RPMI8226 (cell line): Measurements from ENCODE around the gene CEP85.
A peak's percentile ranks its signal among the peaks of the same experiment; 100 is the strongest.
"Not testable (repeated sequence)": the region's sequence is repeated elsewhere in the genome, so short reads cannot be mapped to it uniquely, and the experiment has no call there.

ENCODE experiments used
- DNase-seq: peaks from one replicate; pipeline ENCODE4 v3.0.0-alpha.2; 2015

Gene CEP85

GRCh38 chr1:26224606-26225005, 9.4 kb upstream of the CEP85 start:
- DNase-seq, result no peak

DNA sequence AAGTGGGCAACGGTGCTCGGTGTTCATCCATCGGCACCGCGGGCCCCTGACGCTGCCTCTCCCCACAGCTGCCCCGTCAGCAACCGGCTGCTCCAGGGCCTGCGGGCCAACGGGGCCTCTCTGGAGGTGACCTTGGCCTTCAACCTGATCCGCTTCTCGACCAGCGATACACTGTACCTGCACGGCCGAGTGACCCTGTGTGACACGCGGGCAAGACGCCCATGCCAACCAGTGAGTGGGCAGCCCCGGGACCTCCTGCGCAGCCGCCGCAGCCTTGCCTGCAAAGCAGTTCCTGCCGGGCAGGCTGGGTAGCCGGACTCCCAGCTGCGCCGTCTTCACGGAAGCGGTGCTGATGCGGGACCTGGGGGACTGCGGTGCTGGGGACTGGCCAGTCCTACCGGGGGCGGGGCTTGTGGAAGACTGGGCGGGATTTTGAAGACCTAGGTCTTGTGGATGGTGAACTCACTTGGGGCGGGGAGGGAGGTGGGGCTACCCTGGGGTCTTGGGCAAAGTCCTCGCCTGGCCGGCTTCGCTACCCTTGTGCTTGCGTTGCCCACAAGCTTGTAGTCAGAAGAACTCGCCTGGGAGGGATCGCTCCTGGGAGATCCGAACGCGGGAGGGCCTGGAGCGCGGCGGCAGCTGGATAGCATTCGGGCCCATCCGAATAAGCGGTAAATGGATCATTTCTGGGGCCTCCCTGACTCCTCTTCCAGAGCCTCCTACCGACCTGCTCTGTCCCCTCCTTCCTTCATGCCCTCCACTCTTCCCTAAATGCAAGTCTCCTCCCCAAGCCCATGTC, 8.8 kb upstream of the CEP85 start:
- DNase-seq, result no peak

GRCh38 chr1:26230682-26231081, 3.3 kb upstream of the CEP85 start:
- not testable (repeated sequence) for DNase-seq

DNA sequence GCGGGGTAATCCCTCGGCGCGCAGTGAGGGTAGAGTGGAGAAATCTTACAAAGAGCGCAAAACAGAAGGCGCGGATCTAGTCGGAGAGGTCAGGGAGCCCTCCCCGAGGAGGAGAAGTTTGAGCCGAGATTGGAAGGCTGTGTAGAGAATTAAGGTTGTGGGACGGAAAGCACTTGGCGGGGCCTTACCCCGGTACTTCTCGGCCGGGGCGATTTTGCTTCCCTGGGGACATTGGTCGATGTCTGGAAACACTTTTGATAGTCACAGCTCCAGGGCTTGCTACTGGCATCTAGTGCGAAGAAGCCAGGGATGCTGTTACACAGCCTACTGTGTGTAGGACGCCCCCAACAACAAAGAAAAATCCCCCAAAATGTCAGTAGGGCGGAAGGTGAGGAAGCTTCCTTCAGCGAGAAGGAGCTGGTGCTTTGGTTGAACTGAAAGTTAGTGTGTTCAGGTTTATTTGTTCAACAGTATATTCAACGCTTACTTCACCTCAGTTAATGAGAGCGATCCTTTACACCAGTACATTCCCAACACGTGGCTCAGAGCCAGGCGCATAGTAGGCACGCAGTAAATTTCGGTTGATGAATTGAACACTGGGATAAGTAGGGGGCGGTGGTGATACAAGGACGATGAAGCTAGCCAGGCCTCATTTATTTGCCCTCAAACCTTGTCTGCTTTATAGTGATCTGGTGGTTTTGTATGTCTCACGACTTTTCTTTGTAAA, 807 bp downstream of the CEP85 start:
- DNase-seq, result peak; percentile 44

- peak; percentile 61 for DNase-seq
These were observed 3.4 kb downstream of the CEP85 start for GRCh38 chr1:26237230-26237966.

GRCh38 chr1:26239936-26240335, 5.9 kb downstream of the CEP85 start:
- no peak for DNase-seq

- no peak for DNase-seq
These were observed 18.7 kb downstream of the CEP85 start for GRCh38 chr1:26252718-26253117.

- no peak for DNase-seq
These were observed 20.4 kb downstream of the CEP85 start for GRCh38 chr1:26254404-26254803.

GRCh38 chr1:26257222-26257621, 23.2 kb downstream of the CEP85 start:
- DNase-seq, result no peak

DNA sequence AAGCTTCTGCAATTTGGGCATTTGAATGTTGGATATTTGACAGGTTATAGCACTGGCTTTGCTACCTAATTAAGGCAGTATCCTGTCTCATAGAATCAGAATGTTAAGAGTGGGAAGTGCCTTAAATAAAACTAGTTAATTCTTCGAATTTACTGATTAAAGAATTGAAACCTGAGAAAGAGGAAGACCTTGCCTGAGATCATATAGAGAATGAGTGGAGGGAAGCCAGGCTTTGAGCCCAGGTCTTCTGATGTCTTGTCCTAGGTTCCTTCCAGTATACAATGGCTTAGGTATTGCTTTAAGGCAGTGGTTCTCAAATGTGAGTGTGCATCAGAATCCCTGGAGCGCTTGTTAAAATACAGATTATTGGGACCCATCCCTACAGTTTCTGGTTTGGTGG, 25.0 kb downstream of the CEP85 start:
- DNase-seq, result no peak

GRCh38 chr1:26259578-26259977, 25.6 kb downstream of the CEP85 start:
- no peak for DNase-seq

- DNase-seq, result no peak
These were observed 29.2 kb downstream of the CEP85 start for GRCh38 chr1:26263212-26263611.

- no peak for DNase-seq
These were observed 31.4 kb downstream of the CEP85 start for GRCh38 chr1:26265405-26265804.

DNA sequence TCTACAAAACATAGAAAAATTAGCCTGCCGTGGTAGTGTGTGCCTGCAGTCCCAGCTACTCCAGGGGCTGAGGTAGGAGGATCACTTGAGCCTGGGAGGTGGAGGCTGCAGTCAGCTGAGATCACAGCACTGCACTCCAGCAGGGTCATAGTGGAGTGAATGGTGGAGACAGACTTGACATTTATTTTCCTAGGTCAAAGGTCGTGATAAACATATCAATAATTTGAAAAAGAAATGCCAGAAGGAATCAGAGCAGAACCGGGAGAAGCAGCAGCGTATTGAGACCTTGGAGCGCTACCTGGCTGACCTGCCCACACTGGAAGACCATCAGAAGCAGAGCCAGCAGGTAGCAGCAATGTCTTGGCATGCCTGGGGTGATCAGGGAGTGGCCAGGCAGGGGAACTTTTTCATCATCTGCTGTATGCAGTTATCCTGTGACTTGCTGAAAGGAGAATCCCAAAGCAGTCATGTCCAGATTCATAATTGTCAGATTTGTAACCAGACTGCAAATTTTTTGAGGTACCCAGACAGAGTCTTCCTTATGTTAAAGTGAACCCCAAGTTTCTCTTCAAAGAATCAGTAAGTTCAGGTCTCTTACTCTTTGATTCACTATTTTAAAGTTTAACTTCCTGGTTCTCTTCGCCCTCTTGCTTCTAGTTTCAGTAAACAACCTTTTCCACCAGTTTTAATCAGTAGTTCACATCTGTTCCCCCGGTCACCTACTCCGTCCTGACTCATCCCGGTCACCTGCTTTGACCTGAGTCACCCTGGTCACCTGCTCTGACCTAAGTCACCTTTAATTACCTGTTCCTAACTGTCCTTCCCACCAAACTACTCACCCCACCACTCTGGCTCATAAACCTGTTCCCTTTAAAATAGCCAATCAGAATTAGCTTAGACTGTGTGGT, 34.5 kb downstream of the CEP85 start:
- no peak for DNase-seq

DNA sequence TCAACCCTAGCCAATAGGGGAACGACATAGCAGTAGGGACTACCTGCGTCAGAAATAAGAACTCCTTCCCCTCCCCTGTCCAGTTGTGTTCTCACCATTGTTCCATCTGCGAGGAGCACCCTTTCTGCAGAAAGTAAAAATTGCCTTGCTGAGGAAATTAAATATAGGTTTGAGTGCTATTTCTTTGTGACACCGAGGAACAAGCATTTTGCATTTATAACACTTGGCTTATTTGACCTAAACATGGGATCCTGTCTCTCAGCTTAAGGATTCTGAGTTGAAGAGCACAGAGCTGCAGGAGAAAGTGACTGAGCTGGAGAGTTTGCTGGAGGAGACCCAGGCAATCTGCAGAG, 35.2 kb downstream of the CEP85 start:
- DNase-seq, result no peak

DNA sequence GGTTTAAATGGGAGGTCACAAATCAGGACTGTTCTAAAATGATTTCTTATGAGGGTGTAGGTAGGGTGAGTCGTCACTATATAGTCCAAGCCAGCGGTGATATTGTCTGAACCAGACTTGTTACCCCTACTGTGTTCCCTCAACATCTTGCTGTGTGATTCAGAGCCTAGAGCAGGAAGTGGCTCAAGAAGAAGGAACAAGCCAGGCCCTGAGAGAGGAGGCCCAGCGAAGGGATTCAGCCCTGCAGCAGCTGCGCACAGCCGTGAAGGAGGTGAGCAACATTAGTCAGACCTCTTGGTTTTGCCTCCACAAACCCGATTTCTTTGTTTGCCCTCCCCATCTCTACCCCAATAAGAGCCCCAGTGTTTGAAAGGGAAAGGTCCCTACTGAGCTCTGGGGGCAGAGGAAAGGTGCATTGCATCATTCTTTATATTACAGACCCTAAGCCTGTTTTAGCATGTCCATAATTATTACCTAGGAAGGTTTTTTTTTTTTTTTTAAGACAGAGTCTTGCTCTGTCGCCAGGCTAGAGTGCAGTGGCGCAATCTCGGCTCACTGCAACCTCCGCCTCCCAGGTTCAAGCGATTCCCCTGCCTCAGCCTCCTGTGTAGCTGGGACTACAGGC, 40.9 kb downstream of the CEP85 start:
- no peak for DNase-seq

DNA sequence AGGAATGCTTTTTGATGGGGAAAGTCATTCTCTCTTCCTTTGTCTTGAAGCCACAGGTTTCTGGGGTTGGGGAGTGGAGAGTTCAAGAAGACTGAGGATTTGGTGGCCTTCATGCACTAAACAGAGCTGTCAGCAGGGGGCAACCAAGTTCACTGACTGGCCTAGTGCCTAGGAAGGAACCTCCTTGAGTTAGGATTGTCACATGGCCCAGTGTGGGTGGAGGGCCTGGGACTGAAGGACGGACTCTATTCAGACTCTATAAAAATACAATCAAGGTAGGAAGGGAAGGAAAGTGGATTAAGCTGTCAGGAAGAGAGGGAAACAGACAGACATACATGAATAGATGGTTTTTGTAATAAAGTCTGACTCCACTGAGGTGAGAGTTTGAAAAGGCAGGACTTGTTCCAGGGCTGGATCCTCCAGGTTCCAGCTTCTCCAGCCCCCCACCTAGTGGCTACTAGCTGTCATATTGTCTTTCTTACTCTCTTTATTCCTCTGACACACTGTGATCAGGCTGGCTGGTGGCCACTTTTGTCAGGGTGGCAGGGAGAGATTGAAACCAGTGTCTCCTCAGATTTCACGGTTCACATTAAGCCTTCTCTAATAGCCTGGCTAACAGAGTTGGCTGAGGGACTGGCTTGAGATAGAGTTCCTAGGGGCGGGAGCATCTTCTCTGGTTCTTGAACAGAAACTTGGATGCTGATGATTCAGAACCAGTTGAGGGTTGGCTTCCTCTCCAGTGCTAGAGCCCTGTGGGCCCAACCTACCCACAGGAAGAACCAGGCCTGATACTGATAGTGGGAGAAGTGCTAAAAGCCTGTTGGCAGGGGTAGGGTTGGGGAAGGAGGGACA, 41.8 kb downstream of the CEP85 start:
- peak; percentile 81 for DNase-seq

- no peak for DNase-seq
These were observed 42.4 kb downstream of the CEP85 start for GRCh38 chr1:26276432-26276838.

GRCh38 chr1:26277261-26277661, 43.3 kb downstream of the CEP85 start:
- DNase-seq, result no peak

DNA sequence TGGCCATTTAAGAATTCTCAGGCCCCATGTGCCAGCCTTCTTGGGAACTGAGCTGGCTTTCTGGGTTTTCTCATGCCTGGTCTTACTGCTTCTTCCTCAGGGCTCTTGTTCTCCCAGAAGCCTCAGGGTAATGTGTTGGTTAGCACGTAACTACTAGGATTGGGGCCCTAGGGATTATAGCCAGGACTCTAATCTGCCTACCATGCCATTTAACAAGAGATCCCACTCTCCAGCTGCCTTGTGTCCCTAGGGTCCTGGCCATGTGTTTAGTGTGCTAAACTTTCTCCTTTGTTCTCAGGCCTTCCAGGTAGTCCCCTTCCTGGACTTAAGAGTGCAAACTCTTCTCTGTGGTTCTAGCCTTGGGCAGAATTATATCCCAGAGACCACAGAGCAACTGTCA, 43.7 kb downstream of the CEP85 start:
- DNase-seq, result no peak

GRCh38 chr1:26278303-26278702, 44.3 kb downstream of the CEP85 start:
- no peak for DNase-seq
